ENCODE results near the gene DBNDD1. TPM values are rescaled to one million over a fixed set of nuclear protein-coding genes. Genes with fewer than 3 reads are reported as not detected.

The DBNDD1 gene
- total RNA-seq, 6 experiments from 2014 or later = 1.9 to 2.6 (median 2.1) TPM

GRCh38 chr16:89974870-89975269 is 44.4 kb downstream of the DBNDD1 start:
- no peak for DNase-seq
- no peak overlapping the region for H3K4me3 Mint-ChIP-seq
- peaks cover 15% of the 10 kb centered on the region for H3K4me1 Mint-ChIP-seq (ENCODE audit: low read depth)
- peaks cover 11% of the 10 kb centered on the region; the same call in 1 of the 2 replicates for H3K36me3 Mint-ChIP-seq (ENCODE audit: low read depth)
- H3K9me3 Mint-ChIP-seq = peaks cover 13% of the 10 kb centered on the region
- H3K27ac Mint-ChIP-seq = peak overlapping the region; percentile 51; the same call in 1 of the 2 replicates
- TF ChIP-seq CTCF (IDR thresholded peaks at IDR 0.05) = no peak
- peaks cover 3% of the 10 kb centered on the region; the same call in 1 of the 2 replicates for H3K27me3 Mint-ChIP-seq (ENCODE audit: insufficient read depth)

GRCh38 chr16:89973654-89974335 is 45.5 kb downstream of the DBNDD1 start:
- no peaks in the 10 kb centered on the region for H3K27me3 Mint-ChIP-seq (ENCODE audit: insufficient read depth)
- no peak for DNase-seq
- peaks cover 15% of the 10 kb centered on the region for H3K4me1 Mint-ChIP-seq (ENCODE audit: low read depth)
- H3K36me3 Mint-ChIP-seq (ENCODE audit: low read depth) = peaks cover 9% of the 10 kb centered on the region; the same call in 1 of the 2 replicates
- H3K27ac Mint-ChIP-seq = no peak overlapping the region
- H3K4me3 Mint-ChIP-seq = peak overlapping the region; percentile 99
- no peak for TF ChIP-seq CTCF (IDR thresholded peaks at IDR 0.05)
- H3K9me3 Mint-ChIP-seq = peaks cover 13% of the 10 kb centered on the region

DNA sequence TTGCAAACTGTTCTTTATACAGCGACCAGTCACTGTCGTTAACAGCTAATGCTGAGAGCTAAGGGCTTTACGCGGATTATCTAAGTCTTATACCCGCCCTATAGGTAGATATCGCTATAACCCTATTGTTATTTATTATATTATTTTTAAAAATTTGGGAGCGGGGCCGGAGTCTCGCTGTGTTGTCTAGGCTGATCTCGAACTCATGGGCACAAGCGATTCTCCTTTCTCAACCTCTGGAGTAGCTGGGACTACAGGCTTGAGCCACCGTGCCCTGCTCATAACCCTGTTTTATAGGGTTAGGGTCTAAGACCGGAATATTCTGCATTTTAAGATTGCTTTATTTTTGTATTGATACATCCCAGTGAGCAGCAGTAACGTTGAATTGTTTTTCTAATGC is 46.0 kb downstream of the DBNDD1 start:
- peaks cover 15% of the 10 kb centered on the region for H3K4me1 Mint-ChIP-seq (ENCODE audit: low read depth)
- H3K9me3 Mint-ChIP-seq = peaks cover 13% of the 10 kb centered on the region
- H3K27ac Mint-ChIP-seq = peak overlapping the region; percentile 96
- H3K27me3 Mint-ChIP-seq (ENCODE audit: insufficient read depth) = no peaks in the 10 kb centered on the region
- no peak for DNase-seq
- peaks cover 7% of the 10 kb centered on the region; the same call in 1 of the 2 replicates for H3K36me3 Mint-ChIP-seq (ENCODE audit: low read depth)
- peak overlapping the region; percentile 99 for H3K4me3 Mint-ChIP-seq
- no peak for TF ChIP-seq CTCF (IDR thresholded peaks at IDR 0.05)

GRCh38 chr16:89972244-89973234 is 46.7 kb downstream of the DBNDD1 start:
- no peak for TF ChIP-seq CTCF (IDR thresholded peaks at IDR 0.05)
- Mint-ChIP-seq H3K36me3 (ENCODE audit: low read depth) (peaks cover 7% of the 10 kb centered on the region; the same call in 1 of the 2 replicates), H3K27me3 (ENCODE audit: insufficient read depth) (no peaks in the 10 kb centered on the region), H3K9me3 (peaks cover 13% of the 10 kb centered on the region), H3K4me1 (ENCODE audit: low read depth) (peaks cover 15% of the 10 kb centered on the region), H3K4me3 (peak overlapping the region; percentile 99), H3K27ac (peak overlapping the region; percentile 96)
- peak; percentile 74 for DNase-seq

- peak overlapping the region; percentile 99 for H3K4me3 Mint-ChIP-seq
- TF ChIP-seq CTCF (IDR thresholded peaks at IDR 0.05) = no peak
- peaks cover 7% of the 10 kb centered on the region; the same call in 1 of the 2 replicates for H3K36me3 Mint-ChIP-seq (ENCODE audit: low read depth)
- DNase-seq = no peak
- H3K4me1 Mint-ChIP-seq (ENCODE audit: low read depth) = peaks cover 15% of the 10 kb centered on the region
- H3K27me3 Mint-ChIP-seq (ENCODE audit: insufficient read depth) = no peaks in the 10 kb centered on the region
- peaks cover 13% of the 10 kb centered on the region for H3K9me3 Mint-ChIP-seq
- H3K27ac Mint-ChIP-seq = peak overlapping the region; percentile 96
These were observed 47.6 kb downstream of the DBNDD1 start for GRCh38 chr16:89971495-89972243.

Measured in HFFc6 (cell line).